Tibial artery (tissue), 4 donors: ENCODE data around the gene ASCL2.

Source experiments
- DNase-seq, 2 donors: peaks; one replicate each; pipeline ENCODE4 v3.0.0-alpha.2; 2019
- H3K27ac ChIP-seq, 2 donors: fragments of 200-600 bp; sonication (generic) in 1 of 2; 1 replicate in 1 of 2; 2 replicates in 1 of 2; pipeline ENCODE4 v1.5.1; 2018 to 2019; ENCODE audit warnings: mild to moderate bottlenecking in 1 of 2
- H3K27me3 ChIP-seq, 2 donors: fragments of 200-600 bp; sonication (generic) in 1 of 2; one replicate each; pipeline versions ENCODE4 v1.5.1 to v1.6.0; 2016 to 2019
- H3K36me3 ChIP-seq, 3 donors: fragments of 200-600 bp; sonication (generic) in 2 of 3; one replicate each; pipeline ENCODE4 v1.5.1; 2016 to 2019; ENCODE audit warnings: mild to moderate bottlenecking in 2 of 3
- H3K4me1 ChIP-seq, 4 donors: fragments of 200-600 bp; sonication (generic) in 2 of 4; 1 replicate in 3 of 4; 2 replicates in 1 of 4; pipeline ENCODE4 v1.5.1; 2016 to 2019
- H3K4me3 ChIP-seq, 2 donors: fragments of 200-600 bp; sonication (generic) in 1 of 2; 1 replicate in 1 of 2; 2 replicates in 1 of 2; pipeline ENCODE4 v1.5.1; 2018 to 2019; ENCODE audit warnings: mild to moderate bottlenecking in 2 of 2
- H3K9me3 ChIP-seq, 3 donors: fragments of 200-600 bp; sonication (generic) in 1 of 3; one replicate each; pipeline ENCODE4 v1.5.1; 2016 to 2019
- intact Hi-C: fragments of 100-400 bp; cut with DNase I; formaldehyde crosslinking; loops from one replicate; pipeline ENCODE4 v1.15.0; 2023; ENCODE audit warnings: low total_unique reads
- TF ChIP-seq, protein P1 (sequence below), 2 experiments: fragments of 200-600 bp in 1 of 2; fragments of 450-650 bp in 1 of 2; IDR thresholded peaks; one replicate each; pipeline ENCODE4 v1.5.1; 2017 to 2019; ENCODE audit warnings: antibody characterized with exemption in 2 of 2, mild to moderate bottlenecking in 1 of 2, moderate library complexity in 1 of 2

The ASCL2 gene

DNA sequence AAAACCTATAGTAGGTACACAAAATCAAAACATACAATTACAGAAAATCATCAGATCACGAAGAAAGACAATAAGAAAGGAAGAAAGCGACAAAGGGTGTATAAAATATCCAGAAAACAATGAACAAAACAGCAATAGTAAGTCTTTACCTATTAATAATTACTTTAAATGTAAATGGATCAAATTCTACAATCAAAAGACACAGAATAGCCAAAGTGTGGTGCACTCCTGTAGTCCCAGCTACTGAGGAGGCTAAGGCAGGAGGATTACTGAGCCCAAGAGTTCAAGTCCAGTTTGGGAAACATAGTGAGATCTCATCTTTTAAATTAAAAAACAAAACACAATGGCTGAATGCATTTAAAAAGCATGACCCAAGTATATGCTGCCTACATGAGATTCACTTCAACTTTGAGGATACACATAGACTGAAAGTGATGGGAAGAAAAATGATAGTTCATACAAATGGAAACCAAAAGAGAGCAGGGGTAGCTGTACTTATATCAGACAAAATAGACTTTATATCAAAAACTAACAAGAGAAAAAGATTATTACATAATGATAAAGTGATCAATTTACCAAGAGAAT lies 40.6 kb downstream of the ASCL2 start:
- intact Hi-C loops, result no loop called here
- Histone ChIP-seq H3K4me1 (no peaks in the 10 kb centered on the region), H3K9me3 (peaks cover 0 to 12% (median 5%) of the 10 kb centered on the region in 3 donors), H3K27ac (no peak overlapping the region), H3K36me3 (no peaks in the 10 kb centered on the region), H3K4me3 (no peak overlapping the region), H3K27me3 (no peaks in the 10 kb centered on the region)
- TF ChIP-seq, protein P1, sequence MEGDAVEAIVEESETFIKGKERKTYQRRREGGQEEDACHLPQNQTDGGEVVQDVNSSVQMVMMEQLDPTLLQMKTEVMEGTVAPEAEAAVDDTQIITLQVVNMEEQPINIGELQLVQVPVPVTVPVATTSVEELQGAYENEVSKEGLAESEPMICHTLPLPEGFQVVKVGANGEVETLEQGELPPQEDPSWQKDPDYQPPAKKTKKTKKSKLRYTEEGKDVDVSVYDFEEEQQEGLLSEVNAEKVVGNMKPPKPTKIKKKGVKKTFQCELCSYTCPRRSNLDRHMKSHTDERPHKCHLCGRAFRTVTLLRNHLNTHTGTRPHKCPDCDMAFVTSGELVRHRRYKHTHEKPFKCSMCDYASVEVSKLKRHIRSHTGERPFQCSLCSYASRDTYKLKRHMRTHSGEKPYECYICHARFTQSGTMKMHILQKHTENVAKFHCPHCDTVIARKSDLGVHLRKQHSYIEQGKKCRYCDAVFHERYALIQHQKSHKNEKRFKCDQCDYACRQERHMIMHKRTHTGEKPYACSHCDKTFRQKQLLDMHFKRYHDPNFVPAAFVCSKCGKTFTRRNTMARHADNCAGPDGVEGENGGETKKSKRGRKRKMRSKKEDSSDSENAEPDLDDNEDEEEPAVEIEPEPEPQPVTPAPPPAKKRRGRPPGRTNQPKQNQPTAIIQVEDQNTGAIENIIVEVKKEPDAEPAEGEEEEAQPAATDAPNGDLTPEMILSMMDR (IDR thresholded peaks at IDR 0.05), result no peak
- no peak for DNase-seq

DNA sequence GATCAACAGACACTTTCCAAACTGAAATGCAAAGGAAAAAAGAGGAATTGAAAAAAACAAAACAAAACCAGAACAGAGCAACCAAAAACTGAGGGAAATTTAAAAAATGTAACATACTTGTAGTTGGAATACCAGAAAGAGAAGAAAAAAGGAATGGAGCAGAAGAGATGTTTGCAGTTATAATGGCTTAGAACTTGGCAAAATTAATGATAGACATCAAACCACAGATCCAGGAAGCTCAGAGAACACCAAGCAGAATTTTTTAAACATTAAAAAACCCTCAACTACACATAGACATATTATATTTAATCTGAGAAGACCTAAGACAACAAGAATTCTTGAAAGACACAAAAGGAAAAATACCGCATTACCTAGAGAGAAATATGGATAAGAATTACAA lies 46.1 kb downstream of the ASCL2 start:
- Histone ChIP-seq H3K4me1 (no peaks in the 10 kb centered on the region), H3K27me3 (peaks cover 0 to 12% of the 10 kb centered on the region in 2 donors), H3K36me3 (no peaks in the 10 kb centered on the region), H3K4me3 (no peak overlapping the region), H3K27ac (no peak overlapping the region), H3K9me3 (peaks cover 0 to 9% (median 4%) of the 10 kb centered on the region in 3 donors)
- intact Hi-C loops, result no loop called here
- DNase-seq, result no peak
- TF ChIP-seq, protein P1 (IDR thresholded peaks at IDR 0.05), result no peak

DNA sequence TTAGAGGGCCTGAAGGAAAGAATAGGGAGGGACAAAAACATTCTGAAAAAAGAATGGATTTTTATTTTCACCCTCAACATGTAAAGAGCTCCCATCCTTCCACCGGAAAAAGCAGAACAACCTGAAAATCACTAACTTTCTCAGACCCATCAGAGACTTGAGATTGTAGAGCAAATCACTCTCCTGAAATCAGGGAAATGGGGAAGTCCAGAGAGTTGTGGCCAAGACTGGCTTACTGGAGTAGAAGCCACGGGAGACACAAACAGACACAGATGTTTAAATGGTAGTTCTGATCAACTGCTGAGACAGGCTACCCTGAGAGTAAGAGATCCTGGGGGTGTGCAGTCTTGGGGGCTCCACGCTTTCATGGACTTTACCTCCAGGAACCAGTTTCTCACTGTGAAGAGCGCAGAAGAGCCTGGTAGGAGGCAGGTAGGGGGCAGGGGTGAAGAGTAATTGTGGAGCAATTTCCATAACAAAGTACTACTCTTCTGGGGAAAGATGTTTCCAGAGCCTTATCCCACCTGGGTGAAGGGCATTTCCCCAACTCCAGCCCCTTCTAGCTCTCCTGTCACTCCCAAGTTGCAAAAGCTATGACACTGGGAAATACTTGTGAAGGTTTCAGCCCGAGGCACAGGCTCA lies 47.1 kb downstream of the ASCL2 start:
- TF ChIP-seq, protein P1 (IDR thresholded peaks at IDR 0.05), result no peak
- intact Hi-C loops, result no loop called here
- Histone ChIP-seq H3K4me1 (no peaks in the 10 kb centered on the region), H3K36me3 (no peaks in the 10 kb centered on the region), H3K9me3 (peaks cover 0 to 7% (median 0%) of the 10 kb centered on the region in 3 donors), H3K27me3 (peaks cover 0 to 12% of the 10 kb centered on the region in 2 donors), H3K4me3 (no peak overlapping the region), H3K27ac (no peak overlapping the region)
- DNase-seq, result no peak

DNA sequence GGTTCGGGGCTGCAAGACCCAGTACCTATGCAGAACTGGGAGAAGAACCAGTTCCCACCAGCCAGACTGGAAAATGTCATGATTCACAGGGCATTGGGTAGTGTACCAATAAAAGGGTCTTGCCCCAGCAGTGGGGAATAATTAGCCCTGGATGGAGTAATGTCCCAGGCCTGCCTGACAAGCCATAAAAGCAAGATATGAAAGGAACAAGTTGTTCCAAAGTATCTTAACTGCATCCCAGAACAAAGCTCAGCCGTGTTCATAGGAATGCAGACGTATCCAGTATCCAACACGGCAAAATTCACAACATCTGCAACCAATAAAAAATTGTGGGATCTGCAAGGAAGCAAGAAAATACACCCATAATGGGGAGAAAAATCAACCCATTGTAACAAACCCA lies 47.9 kb downstream of the ASCL2 start:
- TF ChIP-seq, protein P1 (IDR thresholded peaks at IDR 0.05), result no peak
- DNase-seq, result no peak
- Histone ChIP-seq H3K4me3 (no peak overlapping the region), H3K36me3 (no peaks in the 10 kb centered on the region), H3K27me3 (peaks cover 0 to 17% of the 10 kb centered on the region in 2 donors), H3K4me1 (no peaks in the 10 kb centered on the region), H3K9me3 (peaks cover 0 to 7% (median 0%) of the 10 kb centered on the region in 3 donors), H3K27ac (no peak overlapping the region)
- intact Hi-C loops, result no loop called here

DNA sequence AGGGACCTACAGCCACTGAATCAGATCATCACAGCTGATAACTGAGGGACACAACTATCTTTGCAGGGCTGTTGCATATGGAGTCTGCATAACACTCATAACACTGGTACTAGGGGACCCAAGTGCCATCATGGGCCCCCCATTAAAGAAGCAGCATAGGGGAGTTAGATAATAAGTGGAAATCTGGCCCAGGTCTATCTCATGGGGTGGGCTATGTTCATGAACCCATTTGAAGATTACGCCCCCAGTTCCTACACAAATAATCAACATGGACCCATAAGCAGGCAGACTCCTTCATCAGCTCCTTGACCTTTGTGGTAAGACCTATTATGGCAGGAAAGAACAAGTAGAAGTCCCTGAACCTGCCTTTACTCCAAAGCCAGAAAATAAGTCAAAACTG lies 48.8 kb downstream of the ASCL2 start:
- intact Hi-C loops, result no loop called here
- Histone ChIP-seq H3K9me3 (peaks cover 0 to 7% (median 0%) of the 10 kb centered on the region in 3 donors), H3K27ac (no peak overlapping the region), H3K27me3 (peaks cover 0 to 24% of the 10 kb centered on the region in 2 donors), H3K4me3 (no peak overlapping the region), H3K36me3 (no peaks in the 10 kb centered on the region), H3K4me1 (no peaks in the 10 kb centered on the region)
- TF ChIP-seq, protein P1 (IDR thresholded peaks at IDR 0.05), result no peak
- DNase-seq, result no peak
